ENCODE results near the gene SLC25A41.

The SLC25A41 gene

GRCh38 chr19:6412447-6413091 lies 21.0 kb downstream of the SLC25A41 start:
- Histone ChIP-seq H3K4me1 (no peaks in the 10 kb centered on the region), H3K36me3 (peaks cover 37 to 44% (median 38%) of the 10 kb centered on the region in 3 donors), H3K4me3 (no peak overlapping the region), H3K9me3 (no peaks in the 10 kb centered on the region), H3K27ac (no peak overlapping the region), H3K27me3 (no peaks in the 10 kb centered on the region)
- intact Hi-C loops (cut with DNase I; ENCODE audit: low total_unique reads): no loop called here
- no peak for DNase-seq
- peak in 1 of 2 experiments; percentile 37 for TF ChIP-seq CTCF (IDR thresholded peaks at IDR 0.05)

- no peaks in the 10 kb centered on the region for H3K27me3 ChIP-seq
- intact Hi-C loops (cut with DNase I; ENCODE audit: low total_unique reads): no loop called here
- no peak overlapping the region for H3K4me3 ChIP-seq
- no peaks in the 10 kb centered on the region for H3K4me1 ChIP-seq
- no peak overlapping the region for H3K27ac ChIP-seq
- TF ChIP-seq CTCF (IDR thresholded peaks at IDR 0.05): no peak
- peaks cover 31 to 39% (median 33%) of the 10 kb centered on the region in 3 donors for H3K36me3 ChIP-seq
- no peaks in the 10 kb centered on the region for H3K9me3 ChIP-seq
- no peak for DNase-seq
These were observed 21.5 kb downstream of the SLC25A41 start for GRCh38 chr19:6412061-6412446.

GRCh38 chr19:6409346-6409745 lies 24.2 kb downstream of the SLC25A41 start:
- Histone ChIP-seq H3K27me3 (no peaks in the 10 kb centered on the region), H3K36me3 (peaks cover 4 to 12% (median 6%) of the 10 kb centered on the region in 3 donors), H3K27ac (no peak overlapping the region), H3K4me3 (no peak overlapping the region), H3K4me1 (no peaks in the 10 kb centered on the region), H3K9me3 (no peaks in the 10 kb centered on the region)
- DNase-seq: no peak
- TF ChIP-seq CTCF (IDR thresholded peaks at IDR 0.05): no peak
- intact Hi-C loops (cut with DNase I; ENCODE audit: low total_unique reads): no loop called here

GRCh38 chr19:6406401-6406800 lies 27.2 kb downstream of the SLC25A41 start:
- TF ChIP-seq CTCF (IDR thresholded peaks at IDR 0.05): no peak
- no peak overlapping the region for H3K27ac ChIP-seq
- no peak overlapping the region for H3K4me3 ChIP-seq
- intact Hi-C loops (cut with DNase I; ENCODE audit: low total_unique reads): no loop called here
- no peaks in the 10 kb centered on the region for H3K9me3 ChIP-seq
- DNase-seq: no peak
- H3K4me1 ChIP-seq: no peaks in the 10 kb centered on the region
- H3K36me3 ChIP-seq: no peaks in the 10 kb centered on the region
- no peaks in the 10 kb centered on the region for H3K27me3 ChIP-seq

GRCh38 chr19:6402837-6403608 lies 30.5 kb downstream of the SLC25A41 start:
- DNase-seq: no peak
- Histone ChIP-seq H3K27me3 (no peaks in the 10 kb centered on the region), H3K27ac (no peak overlapping the region), H3K4me3 (no peak overlapping the region), H3K9me3 (no peaks in the 10 kb centered on the region), H3K4me1 (no peaks in the 10 kb centered on the region), H3K36me3 (no peaks in the 10 kb centered on the region)
- intact Hi-C loops (cut with DNase I; ENCODE audit: low total_unique reads): no loop called here
- no peak for TF ChIP-seq CTCF (IDR thresholded peaks at IDR 0.05)

Measured in tibial artery (tissue), 4 donors.